Activated CD4-positive, alpha-beta T cell treated with anti-CD3 and anti-CD28 coated beads for 4 hours (primary cell): Measurements from ENCODE around the gene SUSD2.
"Not testable (repeated sequence)": the region's sequence is repeated elsewhere in the genome, so short reads cannot be mapped to it uniquely, and the experiment has no call there.

ENCODE experiments used
- DNase-seq, 2 donors: peaks; one replicate each; pipeline ENCODE4 v3.0.0-alpha.2; 2020

SUSD2 gene

DNA sequence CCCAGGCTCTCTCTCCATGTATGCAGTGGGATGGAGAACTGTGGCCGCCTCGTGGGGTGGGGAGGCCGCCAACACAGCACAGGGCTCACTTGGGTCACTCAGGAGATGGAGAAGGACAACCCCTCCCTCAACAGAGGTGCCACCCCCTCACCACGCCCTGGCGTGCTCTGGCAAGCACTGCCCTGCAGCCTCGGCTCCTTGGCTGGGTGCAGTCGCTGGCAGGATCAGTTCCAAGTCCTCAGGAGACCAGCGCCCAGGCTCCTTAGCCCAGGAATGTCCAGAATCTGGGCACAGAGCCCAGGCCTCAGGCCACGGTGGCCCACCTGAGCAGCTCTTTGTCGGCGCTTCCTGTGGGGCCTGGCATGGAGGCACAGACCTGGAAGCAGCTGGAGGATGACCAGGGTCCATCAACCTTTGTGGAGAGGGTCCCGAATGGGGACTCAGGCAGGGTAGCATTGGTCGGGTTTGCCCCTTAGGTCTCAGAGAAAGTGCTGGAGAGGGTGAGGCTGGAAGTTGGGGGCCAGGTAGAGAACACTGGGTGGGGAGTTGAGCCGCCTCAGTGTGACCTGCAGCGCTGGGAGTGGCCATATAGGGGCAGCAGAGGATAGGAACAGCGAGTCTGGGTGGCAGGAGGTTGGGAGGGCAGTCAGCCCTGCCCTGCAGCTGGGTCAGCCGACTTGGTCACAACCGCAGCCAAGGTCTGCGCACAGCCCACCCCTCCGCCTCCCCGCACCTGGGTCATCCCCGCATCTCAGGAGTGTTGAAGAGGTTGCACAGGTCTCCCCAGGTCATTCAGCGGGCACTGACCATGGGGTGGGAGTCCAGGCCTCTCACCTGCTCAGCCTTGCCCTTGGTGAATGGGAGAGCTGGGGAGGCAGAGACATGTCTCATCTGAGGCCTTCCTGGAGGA lies 8.2 kb downstream of the SUSD2 start:
- DNase-seq: no peak

DNA sequence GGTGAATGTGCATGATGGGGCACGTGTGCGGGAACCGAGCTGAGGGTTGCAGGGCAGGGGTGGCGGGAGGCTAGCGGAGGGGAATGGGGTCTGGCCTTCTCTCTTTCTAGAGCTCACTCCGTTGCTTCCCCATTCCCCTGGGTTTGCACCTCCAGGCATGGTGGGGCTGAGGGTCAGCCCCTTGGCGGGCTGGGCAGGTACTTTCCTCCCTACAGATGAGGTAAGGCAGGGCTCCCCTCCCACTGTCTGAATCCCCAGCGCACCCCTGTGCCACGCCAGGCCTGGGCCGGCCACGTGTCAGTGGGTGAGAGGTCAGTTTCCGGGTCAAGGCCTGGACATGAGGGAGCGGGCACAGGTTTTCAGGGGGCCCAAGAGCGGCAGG lies 8.9 kb downstream of the SUSD2 start:
- no peak for DNase-seq

DNA sequence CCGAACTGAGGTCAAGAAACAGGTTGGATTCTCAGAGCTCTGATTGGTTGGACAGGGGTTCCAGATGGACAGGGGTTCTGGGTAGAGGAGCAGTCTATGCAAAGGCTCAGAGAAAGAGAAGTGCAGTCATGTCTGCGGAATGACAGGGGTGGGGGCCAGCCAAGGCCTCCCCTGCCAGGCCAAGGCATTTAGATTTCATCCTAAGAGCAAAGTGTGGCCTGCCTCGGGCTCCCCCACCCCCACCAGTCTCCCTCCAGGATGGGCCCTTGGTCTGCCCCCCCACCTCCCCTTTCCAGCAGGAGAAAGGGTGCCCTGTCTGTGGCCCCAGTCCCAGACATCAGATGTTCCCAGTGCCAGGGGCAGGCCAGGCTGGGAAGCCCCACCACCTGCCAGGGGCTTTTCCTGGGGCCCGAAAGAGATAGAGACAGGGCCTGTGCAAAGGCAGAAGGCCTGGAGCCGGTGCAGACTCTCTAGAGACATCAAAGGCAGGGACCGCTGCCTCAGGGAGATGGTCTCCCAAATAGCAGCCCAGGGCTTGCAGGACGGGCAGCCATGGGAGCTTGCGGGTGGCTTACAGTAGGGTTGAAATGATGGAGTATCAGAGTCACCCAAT lies 9.4 kb downstream of the SUSD2 start:
- no peak for DNase-seq

DNA sequence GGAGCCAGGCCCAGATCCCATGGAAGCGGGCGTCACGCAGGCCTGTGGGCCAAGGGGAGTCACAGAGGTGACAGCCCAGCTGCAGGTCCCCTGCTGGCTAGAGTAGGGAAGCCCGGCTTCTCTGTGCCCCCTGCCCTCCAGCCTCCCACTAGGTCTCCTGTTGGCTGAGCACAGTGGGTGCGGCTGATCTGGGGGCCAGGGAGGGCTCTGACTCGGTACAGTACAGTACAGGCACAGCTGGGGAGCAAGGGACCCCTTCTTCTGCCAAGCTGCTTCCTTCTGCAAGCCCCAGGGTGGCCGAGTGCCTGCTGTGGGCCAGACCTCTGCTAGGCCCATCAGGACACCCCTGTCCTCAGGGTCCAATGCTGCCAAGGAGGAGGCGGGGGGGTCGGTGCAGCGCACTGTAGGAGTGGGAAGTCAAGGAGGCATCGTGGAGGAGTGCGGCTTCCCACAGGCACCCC lies 10.1 kb downstream of the SUSD2 start:
- DNase-seq: no peak

DNA sequence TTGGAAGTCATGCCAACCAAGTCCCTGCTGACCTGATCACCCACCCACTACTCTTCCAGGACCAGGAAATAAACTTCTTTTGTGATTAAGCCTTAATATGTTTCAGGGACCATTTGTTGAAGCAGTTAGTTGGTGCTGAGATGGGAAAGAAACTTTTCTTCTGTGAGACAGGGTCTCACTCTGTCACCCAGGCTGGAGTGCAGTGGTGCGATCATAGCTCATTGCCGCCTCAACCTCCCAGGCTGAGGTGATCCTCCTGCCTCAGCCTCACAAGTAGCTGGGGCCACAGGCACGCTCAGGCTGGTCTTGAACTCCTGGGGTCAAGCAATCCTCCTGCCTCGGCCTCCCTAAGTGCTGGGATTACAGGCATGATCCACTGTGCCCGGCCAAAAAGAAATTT lies 10.6 kb downstream of the SUSD2 start:
- no peak for DNase-seq

DNA sequence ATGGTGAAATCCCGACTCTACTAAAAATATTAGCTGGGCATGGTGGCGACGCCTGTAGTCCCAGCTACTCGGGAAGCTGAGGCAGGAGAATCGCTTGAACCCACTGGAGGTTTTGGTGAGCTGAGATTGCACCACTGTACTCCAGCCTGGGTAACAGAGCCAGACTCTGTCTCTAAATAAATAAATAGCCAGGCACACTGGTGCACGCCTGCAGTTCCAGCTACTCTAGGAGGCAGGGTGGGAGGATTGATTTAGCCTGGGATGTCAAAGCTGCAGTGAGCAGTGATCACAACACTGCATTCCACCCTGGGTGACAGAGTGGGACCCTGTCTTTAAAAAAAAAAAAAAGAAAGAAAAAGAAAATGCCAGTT lies 17.4 kb downstream of the SUSD2 start:
- no peak for DNase-seq

DNA sequence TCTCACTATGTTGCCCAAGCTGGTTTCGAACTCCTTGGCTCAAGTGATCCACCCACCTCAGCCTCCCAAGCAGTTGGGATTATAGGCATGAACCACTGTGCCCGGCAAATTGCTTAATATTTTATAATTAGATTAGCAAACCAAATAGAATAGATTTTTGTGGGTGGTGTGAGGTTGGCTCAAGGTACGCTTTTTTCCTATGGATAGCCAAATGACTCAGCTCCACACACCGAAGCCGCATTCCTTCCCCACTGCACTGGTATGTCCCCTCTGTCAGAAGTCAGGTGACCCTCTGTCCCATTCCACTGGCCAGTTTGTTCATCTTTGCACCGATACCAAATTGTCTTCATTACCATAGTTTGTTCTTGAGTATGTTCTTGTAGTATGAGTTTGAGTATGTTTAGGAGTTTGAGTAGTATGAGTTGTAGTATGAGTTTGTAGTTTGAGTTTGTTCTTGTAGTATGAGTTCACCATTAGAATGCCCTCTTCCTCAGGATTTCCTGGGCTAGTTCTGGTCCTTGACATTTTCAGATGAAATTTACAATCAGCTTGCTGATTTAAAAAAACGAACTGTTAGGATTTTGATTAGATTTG lies 19.4 kb downstream of the SUSD2 start:
- no peak for DNase-seq

DNA sequence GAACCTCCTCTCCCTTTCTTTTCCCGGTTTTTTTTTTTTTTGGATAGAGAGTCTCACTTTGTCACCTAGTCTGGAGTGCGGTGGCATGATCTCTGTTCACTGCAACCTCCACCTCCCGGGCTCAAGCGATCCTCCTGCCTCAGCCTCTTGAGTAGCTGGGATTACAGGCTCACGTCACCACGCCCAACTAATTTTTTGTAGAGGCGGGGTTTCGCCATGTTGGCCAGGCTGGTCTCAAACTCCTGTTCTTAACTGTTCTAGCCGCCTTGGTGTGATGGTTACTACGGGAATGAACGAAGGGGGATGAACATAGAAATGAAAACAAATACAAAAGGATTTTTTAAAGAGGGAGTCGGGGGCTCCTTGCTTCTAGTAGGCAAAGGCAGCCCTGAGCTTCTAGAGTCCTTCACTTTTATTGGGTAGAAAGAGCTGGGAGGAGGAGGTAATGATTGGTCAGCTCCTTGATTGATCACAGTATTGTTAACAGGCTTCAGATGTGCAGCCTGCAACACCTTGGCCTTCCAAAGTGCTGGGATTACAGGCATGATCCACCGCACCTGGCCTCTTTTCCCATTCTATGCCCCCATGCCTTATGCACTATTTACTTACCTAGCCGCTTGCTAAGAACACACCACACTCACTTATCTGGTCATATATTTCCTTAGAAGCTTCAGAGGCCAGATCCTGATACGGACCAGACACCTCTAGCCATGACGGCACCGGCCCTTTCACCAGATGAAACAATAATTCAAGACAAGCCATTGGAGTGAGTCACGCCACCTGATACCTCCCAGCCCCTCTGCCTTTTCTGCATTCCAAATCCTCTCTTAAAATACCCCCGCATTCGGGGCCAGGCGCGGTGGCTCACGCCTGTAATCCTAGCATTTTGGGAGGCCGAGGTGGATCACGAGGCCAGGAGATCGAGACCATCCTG lies 20.7 kb downstream of the SUSD2 start:
- DNase-seq: no peak

DNA sequence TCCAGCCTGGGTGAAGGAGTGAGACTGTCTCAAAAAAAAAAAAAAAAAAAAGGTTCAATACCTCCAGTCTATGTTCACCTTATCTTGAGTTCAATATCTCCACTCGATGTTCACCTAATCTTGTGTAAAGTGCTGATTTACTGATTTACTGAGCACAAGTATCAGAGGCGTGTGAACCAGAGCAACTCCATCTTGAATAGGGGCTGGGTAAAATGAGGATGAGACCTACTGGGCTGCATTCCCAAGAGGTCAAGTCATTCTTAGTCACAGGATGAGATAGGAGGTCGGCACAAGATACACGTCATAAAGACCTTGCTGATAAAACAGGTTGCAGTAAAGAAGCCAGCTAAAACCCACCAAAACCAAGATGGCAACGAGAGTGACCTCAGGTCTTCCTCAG lies 22.6 kb downstream of the SUSD2 start:
- DNase-seq: not testable (repeated sequence)

DNA sequence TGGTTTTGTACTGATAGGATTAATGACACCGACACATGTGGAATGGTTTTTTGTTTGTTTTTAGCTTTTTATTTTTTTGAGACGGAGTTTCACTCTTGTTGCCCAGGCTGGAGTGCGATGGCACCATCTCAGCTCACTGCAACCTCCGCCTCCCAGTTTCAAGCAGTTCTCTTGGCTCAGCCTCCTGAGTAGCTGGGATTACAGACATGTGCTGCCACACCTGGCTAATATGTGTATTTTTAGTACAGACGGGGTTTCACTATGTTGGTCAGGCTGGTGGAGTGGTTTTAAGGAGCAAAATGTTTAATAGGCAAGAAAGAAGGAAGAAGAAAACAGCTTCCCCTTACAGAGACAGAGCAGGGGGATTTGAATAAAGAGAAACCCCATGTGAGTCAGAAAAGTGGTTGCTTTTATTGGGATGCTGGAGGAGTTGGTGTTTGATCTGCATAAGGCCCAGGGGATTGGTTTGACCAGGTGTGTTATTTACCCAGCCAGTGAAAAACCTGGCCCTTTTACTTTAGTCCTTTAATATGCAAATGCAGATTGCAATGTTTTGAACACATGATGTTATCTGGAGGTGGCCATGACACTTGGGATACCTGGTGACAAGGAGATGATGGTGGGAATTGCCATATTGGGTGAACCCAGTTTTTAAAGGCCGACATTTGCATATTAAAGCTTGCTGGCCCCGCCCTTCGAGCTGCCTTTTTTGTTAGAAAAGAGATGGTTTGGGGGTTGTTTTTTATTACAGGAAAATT lies 24.3 kb downstream of the SUSD2 start:
- no peak for DNase-seq

DNA sequence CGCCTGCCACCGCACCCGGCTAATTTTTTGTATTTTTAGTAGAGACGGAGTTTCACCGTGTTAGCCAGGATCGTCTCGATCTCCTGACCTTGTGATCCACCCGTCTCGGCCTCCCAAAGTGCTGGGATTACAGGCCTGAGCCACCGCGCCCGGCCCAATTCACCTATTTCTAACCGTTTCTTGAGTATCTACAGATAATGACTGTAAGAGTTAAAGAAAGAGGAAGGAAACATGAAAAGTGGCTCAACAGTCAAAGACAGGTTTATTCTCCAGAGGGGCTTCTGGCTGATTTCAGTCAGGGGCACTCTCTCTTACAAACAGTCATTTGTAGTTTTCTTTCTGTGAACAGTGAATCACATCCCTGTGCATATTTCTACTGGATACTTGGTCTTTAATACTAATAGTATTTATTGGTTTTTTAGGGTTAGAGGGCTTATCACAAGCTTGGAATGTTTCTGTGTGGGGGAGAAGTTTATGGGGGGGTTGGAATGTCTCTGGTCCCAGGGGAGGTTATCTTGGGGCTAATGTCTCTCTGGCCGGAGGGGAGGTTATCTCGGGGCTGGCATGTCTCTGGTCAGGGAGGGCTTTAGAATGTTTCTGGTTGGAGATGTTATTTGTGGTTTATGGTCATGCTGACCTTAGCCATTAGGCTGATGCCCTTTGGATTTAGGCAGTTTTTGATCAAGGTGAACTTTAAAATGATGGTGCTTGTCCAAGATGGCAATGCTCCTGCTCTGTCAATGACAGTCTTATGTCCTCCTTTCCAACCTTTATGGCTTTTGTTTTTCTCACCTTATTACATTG lies 25.4 kb downstream of the SUSD2 start:
- not testable (repeated sequence) for DNase-seq

DNA sequence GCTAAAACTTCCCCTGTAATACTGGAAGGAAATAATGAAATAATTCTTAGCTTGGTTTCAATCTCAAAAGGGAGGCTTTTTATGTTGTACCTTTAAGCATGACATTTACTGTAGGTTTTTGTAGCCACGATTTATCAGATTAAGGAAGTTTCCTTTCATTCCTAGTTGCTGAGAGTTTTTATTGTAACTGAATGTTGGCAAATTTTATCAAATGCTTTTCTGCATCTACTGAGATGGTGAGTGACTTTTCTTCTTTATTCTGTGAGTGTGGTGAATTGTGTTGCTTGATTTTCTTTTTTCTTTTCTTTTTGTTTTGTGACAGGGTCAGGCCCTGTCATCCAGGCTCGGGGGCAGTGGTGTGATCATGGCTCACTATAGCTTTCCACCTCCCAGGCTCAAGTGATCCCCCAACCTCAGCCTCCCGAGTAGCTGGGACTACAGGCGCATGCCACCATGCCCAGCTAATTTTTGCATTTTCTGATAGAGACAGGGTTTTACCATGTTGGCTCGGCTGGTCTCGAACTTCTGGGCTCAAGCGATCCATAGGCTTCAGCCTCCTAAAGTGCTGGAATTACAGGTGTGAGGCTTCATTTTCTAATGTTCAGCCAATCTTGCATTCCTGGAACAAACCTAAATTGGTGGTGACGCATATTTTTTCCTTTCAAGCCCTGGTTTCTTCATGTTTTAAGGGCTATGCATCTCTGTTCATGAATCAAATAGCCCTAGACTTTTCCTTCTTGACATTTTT lies 26.2 kb downstream of the SUSD2 start:
- DNase-seq: no peak

DNA sequence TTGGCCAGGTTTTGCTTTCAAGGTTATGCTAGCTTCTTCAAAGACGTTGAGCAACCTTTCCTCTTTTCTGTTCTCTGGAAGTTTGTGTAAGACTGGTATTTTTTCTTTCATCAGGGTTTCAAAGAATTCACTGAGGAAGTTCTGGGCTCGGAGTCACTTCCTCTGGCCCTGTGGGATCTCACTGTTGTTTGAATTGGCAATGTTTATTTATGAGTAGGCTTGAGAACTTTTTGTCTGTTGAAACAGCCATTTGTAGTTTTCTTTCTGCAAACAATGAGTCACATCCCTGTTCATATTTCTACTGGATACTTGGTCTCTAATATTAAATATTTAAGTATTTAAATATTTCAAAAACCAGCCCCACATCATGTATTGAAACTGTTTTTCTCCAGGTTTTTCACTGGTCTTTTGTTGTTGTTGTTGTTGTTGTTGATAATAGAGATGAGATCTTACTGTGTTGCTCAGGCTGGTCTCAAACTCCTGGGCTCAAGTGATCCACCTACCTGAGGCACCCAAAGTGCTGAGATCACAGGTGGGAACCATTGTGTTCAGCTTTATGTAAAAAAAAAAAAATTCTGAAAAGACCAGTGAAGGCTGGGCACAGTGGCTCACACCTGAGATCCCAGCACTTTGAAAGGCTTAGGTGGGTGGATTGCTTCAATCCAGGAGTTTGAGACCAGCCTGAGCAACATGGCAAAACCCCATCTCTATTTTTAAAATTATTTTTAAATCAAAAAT lies 26.9 kb downstream of the SUSD2 start:
- DNase-seq: no peak

DNA sequence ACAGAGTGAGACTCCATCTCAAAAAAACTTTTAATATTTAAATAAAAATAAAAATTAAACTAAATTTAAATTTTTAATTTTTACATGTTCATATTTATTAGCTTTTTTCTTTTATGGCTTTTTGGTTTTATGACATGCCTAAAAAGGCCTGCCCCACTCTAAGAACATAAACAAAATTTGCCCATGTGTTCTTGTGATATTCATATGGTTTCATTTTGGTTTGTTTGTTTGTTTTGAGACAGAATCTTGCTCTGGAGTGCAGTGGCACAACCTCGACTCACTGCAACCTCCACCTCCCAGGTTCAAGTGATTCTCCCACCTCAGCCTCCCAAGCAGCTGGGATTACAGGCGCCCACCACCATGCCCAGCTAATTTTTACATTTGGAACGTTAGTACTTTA lies 27.7 kb downstream of the SUSD2 start:
- no peak for DNase-seq

DNA sequence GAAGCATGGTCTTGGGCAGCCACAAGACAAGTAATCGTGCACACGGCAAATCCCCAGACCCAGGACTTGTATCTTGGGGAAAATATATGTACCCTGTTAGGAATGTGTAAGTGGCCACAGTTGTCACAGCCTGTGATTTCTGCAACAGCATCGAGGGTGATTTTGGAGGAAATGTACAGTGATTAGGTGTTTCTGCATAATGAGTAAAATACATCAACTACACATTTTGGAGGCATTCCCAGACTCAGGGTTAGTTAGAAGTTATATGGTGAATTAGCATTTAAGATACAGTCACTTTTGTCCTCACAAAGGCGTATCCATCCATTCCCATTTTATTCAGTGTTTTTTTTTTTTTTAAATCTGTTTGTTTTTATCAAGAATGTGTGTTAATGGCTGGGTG lies 28.4 kb downstream of the SUSD2 start:
- DNase-seq: no peak

DNA sequence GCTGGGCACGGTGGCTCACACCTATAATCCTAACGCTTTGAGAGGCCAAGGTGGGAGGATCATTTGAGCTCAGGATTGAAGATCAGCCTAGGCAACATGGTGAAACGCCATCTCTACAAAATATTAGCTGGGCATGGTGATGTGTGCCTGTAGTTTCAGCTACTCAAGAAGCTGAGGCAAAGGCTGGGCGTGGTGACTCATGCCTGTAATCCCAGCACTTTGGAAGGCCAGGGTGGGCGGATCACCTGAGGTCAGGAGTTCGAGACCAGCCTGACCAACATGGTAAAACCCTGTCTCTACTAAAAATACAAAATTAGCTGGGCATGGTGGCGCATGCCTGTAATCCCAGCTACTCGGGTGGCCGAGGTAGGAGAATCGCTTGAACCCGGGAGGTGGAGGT lies 29.1 kb downstream of the SUSD2 start:
- DNase-seq: not testable (repeated sequence)

DNA sequence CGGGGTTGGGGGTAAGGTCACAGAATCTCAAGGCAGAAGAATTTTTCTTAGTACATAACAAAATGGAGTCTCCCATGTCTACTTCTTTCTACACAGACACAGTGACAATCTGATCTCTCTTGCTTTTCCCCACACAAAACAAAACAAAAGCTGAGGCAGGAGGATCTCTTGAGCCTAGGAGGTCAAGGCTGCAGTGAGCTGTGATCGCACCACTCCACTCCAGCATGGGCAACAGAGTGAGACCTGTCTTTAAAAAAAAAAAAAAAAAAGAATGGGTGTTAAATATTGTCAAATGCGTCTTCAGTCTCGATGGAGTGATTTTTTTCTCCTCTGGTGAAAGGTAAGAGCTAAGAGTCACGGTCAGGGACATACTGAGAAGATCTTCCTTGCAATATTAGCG lies 30.4 kb downstream of the SUSD2 start:
- DNase-seq: not testable (repeated sequence)

DNA sequence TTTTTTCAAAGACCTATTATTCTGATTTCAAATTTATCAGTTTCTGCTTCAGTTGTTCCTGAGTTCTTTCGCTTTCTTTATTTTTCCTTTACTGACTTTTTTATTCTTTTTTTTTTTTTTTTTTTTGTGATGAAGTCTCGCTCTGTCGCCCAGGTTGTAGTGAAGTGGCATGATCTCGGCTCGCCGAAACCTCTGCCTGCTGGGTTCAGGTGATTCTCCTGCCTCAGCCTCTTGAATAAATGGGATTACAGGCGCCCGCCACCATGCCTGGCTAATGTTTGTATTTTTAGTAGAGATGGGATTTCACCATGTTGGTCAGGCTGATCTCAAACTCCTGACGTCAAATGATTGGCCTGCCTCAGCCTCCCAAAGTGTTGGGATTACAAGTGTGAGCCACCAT lies 31.8 kb downstream of the SUSD2 start:
- DNase-seq: not testable (repeated sequence)

DNA sequence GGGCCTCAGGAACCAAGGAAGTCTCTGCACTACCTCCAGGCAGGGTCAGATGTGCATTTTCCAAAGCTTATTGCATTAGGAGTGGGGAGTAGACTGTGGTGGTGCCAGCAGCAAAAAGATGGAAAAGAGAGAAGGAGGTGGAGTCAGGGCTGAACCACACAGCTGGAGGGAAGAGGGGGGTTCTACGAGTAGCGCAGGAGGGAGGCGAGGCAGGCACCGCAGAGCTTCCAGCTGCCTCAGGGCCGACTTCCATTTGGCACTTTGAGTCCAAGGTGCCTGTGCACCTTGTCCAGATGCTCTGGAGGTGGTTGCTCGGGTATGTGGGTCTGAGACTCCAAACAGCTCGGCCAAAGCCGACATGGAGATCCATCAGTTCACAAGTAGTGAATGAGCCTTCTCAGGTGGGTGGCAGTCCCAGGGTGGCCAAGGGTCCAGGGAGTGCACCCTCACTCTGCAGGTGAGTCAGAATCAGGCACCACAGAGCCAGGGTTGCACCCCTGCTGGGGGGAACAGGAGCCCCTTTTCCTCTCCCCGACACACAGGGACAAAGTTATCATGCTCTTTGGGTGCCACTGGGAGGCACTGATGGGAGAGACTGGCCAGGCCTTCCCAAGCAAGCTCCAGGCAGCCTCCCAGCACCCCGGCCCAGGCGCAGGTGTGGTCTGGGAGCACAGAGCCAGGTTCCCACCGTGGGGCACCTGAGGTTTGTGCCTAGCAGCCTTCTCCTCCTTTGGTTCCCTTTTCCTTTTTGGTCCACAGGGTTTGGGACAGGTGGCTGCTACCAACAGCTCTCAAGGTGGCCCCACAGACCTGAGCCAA lies 33.4 kb downstream of the SUSD2 start:
- no peak for DNase-seq
